IMR-90 (cell line): ENCODE results near the gene ANKRD44. TPM values are rescaled to one million over a fixed set of nuclear protein-coding genes. Genes with fewer than 3 reads are reported as not detected.

ENCODE experiments used
- ATAC-seq: fragments of 200-7000 bp; cut with Tn5 transposase; 2 replicates; pipeline ENCODE4 v1.9.1; 2020; ENCODE audit warnings: low read depth, mild to moderate bottlenecking, moderate library complexity
- BruUV-seq: library from RNA; stranded (reverse); fragments of 400-500 nt; replicated peaks from 2 replicates; lab custom pipeline; 2021; lab: Mats Ljungman, UMichigan
- CTCF ChIA-PET: fragments of 300-600 bp; formaldehyde crosslinking; extraction: SDS; loops from one replicate; lab custom pipeline; 2021; ENCODE audit warnings: antibody characterized with exemption; lab: Yijun Ruan, JAX
- POLR2A ChIA-PET: fragments of 300-600 bp; sonication (Branson Sonifier 250); formaldehyde crosslinking; loops from one replicate; lab custom pipeline; 2022; ENCODE audit warnings: antibody characterized with exemption; ENCODE audit not compliant: unreplicated experiment; lab: Charles Lee
- DNase-seq: peaks from one replicate; pipeline ENCODE4 v3.0.0; 2013
- H2AFZ ChIP-seq: replicated peaks from 2 replicates; pipeline ENCODE3; 2013; ENCODE audit warnings: low read length, mild to moderate bottlenecking; ENCODE audit not compliant: poor library complexity
- H2AK5ac ChIP-seq: 2 replicates; pipeline ENCODE4 v1.6.1; 2013; ENCODE audit warnings: low read depth, low read length, inconsistent platforms
- H2AK9ac ChIP-seq: replicated peaks from 2 replicates; pipeline ENCODE3; 2013; ENCODE audit warnings: mild to moderate bottlenecking, low read depth, low read length, moderate library complexity; ENCODE audit not compliant: poor library complexity
- H2BK120ac ChIP-seq: 2 replicates; pipeline ENCODE4 v1.6.1; 2013; ENCODE audit warnings: low read depth, low read length, inconsistent platforms
- H2BK15ac ChIP-seq: 3 replicates; pipeline ENCODE4 v1.6.1; 2013; ENCODE audit warnings: low read depth, low read length, inconsistent platforms
- H2BK20ac ChIP-seq: 2 replicates; pipeline ENCODE4 v1.6.1; 2013; ENCODE audit warnings: low read depth, mild to moderate bottlenecking, inconsistent platforms, low read length, moderate library complexity
- H2BK5ac ChIP-seq: 2 replicates; pipeline ENCODE4 v1.6.1; 2013; ENCODE audit warnings: mild to moderate bottlenecking, low read depth, low read length, inconsistent platforms; ENCODE audit not compliant: poor library complexity, severe bottlenecking
- H3K14ac ChIP-seq: replicated peaks from 2 replicates; pipeline ENCODE4 v1.6.1; 2013; ENCODE audit warnings: low read depth, low read length, inconsistent platforms
- H3K18ac ChIP-seq: 2 replicates; pipeline ENCODE4 v1.6.1; 2013; ENCODE audit warnings: low read depth, low read length, control low read depth
- H3K23ac ChIP-seq: 2 replicates; pipeline ENCODE4 v1.6.1; 2013; ENCODE audit warnings: low read depth, low read length, inconsistent platforms
- H3K27ac ChIP-seq: 2 replicates; pipeline ENCODE4 v1.5.1; 2013; ENCODE audit warnings: mild to moderate bottlenecking, control low read depth, low read length; ENCODE audit not compliant: insufficient read depth
- H3K27me3 ChIP-seq: 2 replicates; pipeline ENCODE4 v1.6.1; 2013; ENCODE audit warnings: low read length; ENCODE audit not compliant: control insufficient read depth, insufficient read depth
- H3K36me3 ChIP-seq: 2 replicates; pipeline ENCODE4 v1.6.1; 2013; ENCODE audit warnings: low read length, mixed read lengths; ENCODE audit not compliant: control insufficient read depth, insufficient read depth
- H3K4ac ChIP-seq: 2 replicates; pipeline ENCODE4 v1.6.1; 2013; ENCODE audit warnings: low read depth, low read length, inconsistent platforms
- H3K4me1 ChIP-seq: 2 replicates; pipeline ENCODE4 v1.6.1; 2013; ENCODE audit warnings: low read length, mixed read lengths; ENCODE audit not compliant: control insufficient read depth, insufficient read depth
- H3K4me2 ChIP-seq: 2 replicates; pipeline ENCODE4 v1.6.1; 2013; ENCODE audit warnings: low read depth, mild to moderate bottlenecking, control low read depth, low read length, moderate library complexity
- H3K4me3 ChIP-seq: 2 replicates; pipeline ENCODE4 v1.5.1; 2013; ENCODE audit warnings: low read depth, mild to moderate bottlenecking, control low read depth, low read length, moderate library complexity; ENCODE audit not compliant: insufficient read depth
- H3K56ac ChIP-seq: 2 replicates; pipeline ENCODE4 v1.6.1; 2013; ENCODE audit warnings: low read length, inconsistent platforms; ENCODE audit not compliant: insufficient read depth; ENCODE audit errors: extremely low read depth
- H3K79me1 ChIP-seq, 2 experiments: 2 replicates each; pipeline ENCODE4 v1.6.1; 2013; ENCODE audit warnings: low read length in 2 of 2, inconsistent platforms in 1 of 2, low read depth in 1 of 2
- H3K9ac ChIP-seq: 2 replicates; pipeline ENCODE4 v1.6.1; 2013; ENCODE audit warnings: low read depth, low read length, control low read depth
- H3K9me1 ChIP-seq: 2 replicates; pipeline ENCODE4 v1.6.1; 2013; ENCODE audit warnings: low read length, inconsistent platforms; ENCODE audit not compliant: insufficient read depth
- H3K9me3 ChIP-seq: 2 replicates; pipeline ENCODE4 v1.6.1; 2013; ENCODE audit warnings: low read length; ENCODE audit not compliant: control insufficient read depth, insufficient read depth
- H4K20me1 ChIP-seq: 2 replicates; pipeline ENCODE4 v1.6.1; 2013; ENCODE audit warnings: low read length, inconsistent platforms; ENCODE audit not compliant: insufficient read depth
- H4K5ac ChIP-seq: 2 replicates; pipeline ENCODE4 v1.6.1; 2013; ENCODE audit warnings: mild to moderate bottlenecking, low read depth, low read length, control low read depth
- H4K8ac ChIP-seq, 2 experiments: 2 replicates each; pipeline ENCODE4 v1.6.1; 2013; ENCODE audit warnings: low read depth in 2 of 2, low read length in 2 of 2, control low read depth in 1 of 2, inconsistent platforms in 1 of 2
- H4K91ac ChIP-seq: 2 replicates; pipeline ENCODE4 v1.6.1; 2013; ENCODE audit warnings: low read depth, low read length, inconsistent platforms; ENCODE audit not compliant: insufficient read depth
- CEBPB ChIP-seq: IDR thresholded peaks from 2 replicates; pipeline ENCODE4 v1.6.1; 2012; ENCODE audit warnings: low read depth, low read length, improper control_type of control experiment
- CHD1 ChIP-seq: IDR thresholded peaks from 2 replicates; pipeline ENCODE4 v1.6.1; 2012; ENCODE audit warnings: low read depth, low read length, improper control_type of control experiment
- FOS ChIP-seq: fragments of 150-350 bp; IDR thresholded peaks from 2 replicates; pipeline ENCODE4 v1.6.1; 2016; ENCODE audit warnings: low read depth, low read length
- MAFK ChIP-seq: IDR thresholded peaks from 2 replicates; pipeline ENCODE4 v1.6.1; 2012; ENCODE audit warnings: low read depth, low read length, improper control_type of control experiment
- MAZ ChIP-seq: IDR thresholded peaks from 2 replicates; pipeline ENCODE4 v1.6.1; 2012; ENCODE audit warnings: low read depth, mild to moderate bottlenecking, low read length, improper control_type of control experiment, moderate library complexity, borderline replicate concordance
- MXI1 ChIP-seq: IDR thresholded peaks from 2 replicates; pipeline ENCODE4 v1.6.1; 2012; ENCODE audit warnings: low read depth, mild to moderate bottlenecking, low read length, moderate library complexity, borderline replicate concordance
- NFE2L2 ChIP-seq: fragments of 150-350 bp; IDR thresholded peaks from 2 replicates; pipeline ENCODE4 v1.6.1; 2016; ENCODE audit warnings: low read depth, mild to moderate bottlenecking, low read length
- POLR2A ChIP-seq: IDR thresholded peaks from 2 replicates; pipeline ENCODE4 v1.6.1; 2012; ENCODE audit warnings: mild to moderate bottlenecking, low read depth, low read length
- RAD21 ChIP-seq: IDR thresholded peaks from 2 replicates; pipeline ENCODE4 v1.6.1; 2012; ENCODE audit warnings: low read length, improper control_type of control experiment
- RCOR1 ChIP-seq: IDR thresholded peaks from 2 replicates; pipeline ENCODE4 v1.6.1; 2012; ENCODE audit warnings: mild to moderate bottlenecking, low read length, improper control_type of control experiment; ENCODE audit not compliant: insufficient replicate concordance
- RFX5 ChIP-seq: IDR thresholded peaks from 2 replicates; pipeline ENCODE4 v1.8.0; 2012; ENCODE audit warnings: low read depth, mild to moderate bottlenecking, low read length, moderate library complexity
- USF2 ChIP-seq: fragments of 150-350 bp; IDR thresholded peaks from 2 replicates; pipeline ENCODE4 v1.6.1; 2017; ENCODE audit warnings: mild to moderate bottlenecking, antibody characterized with exemption, low read length, low read depth
- WGBS, 2 experiments: methylation state at CpG; one replicate each; pipeline versions ENCODE4 v1.1.5 to v1.1.7; 2013; ENCODE audit warnings: missing lambda C conversion rate in 2 of 2; ENCODE audit not compliant: insufficient read length in 1 of 2; ENCODE audit errors: extremely low coverage in 2 of 2; 5-methylcytosine and 5-hydroxymethylcytosine counted together
- dilution Hi-C: fragments of 300-500 bp; cut with HindIII; formaldehyde crosslinking; loops from one replicate; pipeline ENCODE4 v1.14.3; 2018; ENCODE audit warnings: low sequenced_read_pairs; ENCODE audit not compliant: unreplicated experiment
- in situ Hi-C: fragments of 300-500 bp; cut with MboI; formaldehyde crosslinking; loops from 3 replicates; pipeline ENCODE4 v1.14.3; 2019; ENCODE audit warnings: low sequenced_read_pairs, inconsistent platforms, mixed read lengths
- intact Hi-C: fragments of 100-400 bp; cut with micrococcal nuclease; formaldehyde crosslinking; loops from 2 replicates; pipeline ENCODE4 v1.10.0; 2022
- polyA plus RNA-seq, 3 experiments: library from polyadenylated mRNA; depleted of rRNA; stranded (reverse); fragments of >200 nt; gene quantifications; 2 replicates each; pipeline ENCODE4 v1.2.3, GENCODE V29; 2012; ENCODE audit warnings: low replicate concordance in 1 of 3
- total RNA-seq: library from RNA; depleted of rRNA; stranded (reverse); fragments of >200 nt; gene quantifications from 2 replicates; pipeline ENCODE4 v1.2.3, GENCODE V29; 2012

Gene ANKRD44
- total and polyA plus RNA-seq, 2 of the 4 experiments (the other 2 are of a cell fraction): 5.2 to 15.6 TPM

DNA sequence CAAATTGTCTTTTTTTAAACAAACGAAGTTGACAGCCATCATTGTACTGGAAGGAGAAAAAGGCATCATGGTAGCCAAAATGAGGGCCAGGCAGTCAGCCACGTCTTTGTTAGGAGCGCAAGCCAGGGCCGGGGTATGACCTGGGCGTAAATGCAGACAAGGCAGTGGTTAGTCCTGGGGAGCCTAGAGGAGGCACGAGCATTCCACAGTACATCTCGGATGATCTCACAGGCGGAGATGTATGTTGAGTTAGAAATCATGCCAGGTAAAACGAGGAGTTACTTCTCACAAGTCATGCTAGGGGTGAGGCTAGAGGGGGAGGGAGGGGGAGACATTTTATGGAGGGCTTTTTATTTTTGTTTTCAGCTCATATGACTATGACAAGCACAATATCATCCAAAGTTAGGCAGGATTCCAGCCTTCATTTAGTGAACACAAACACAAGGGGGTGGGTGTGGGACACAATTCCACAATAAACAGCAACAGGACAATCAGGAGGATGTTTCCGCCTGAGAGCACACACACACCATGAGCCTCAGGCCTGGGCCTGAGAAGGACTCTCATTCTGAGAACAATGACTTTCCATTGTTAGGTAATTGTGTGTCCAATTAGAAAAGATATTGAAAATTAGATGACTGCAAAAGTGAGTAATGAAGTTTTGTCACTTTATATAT, 319.7 kb downstream of the ANKRD44 start:
- Histone ChIP-seq H3K9me1 (no peaks in the 10 kb centered on the region), H3K4ac (no peak overlapping the region), H2AK5ac (no peak overlapping the region), H4K8ac (no peak overlapping the region), H2AK9ac (no peak overlapping the region), H3K79me1 (no peaks in the 10 kb centered on the region), H2BK20ac (no peak overlapping the region), H2AFZ (no peak overlapping the region), H3K4me1 (peaks cover 4% of the 10 kb centered on the region; the same call in 1 of the 2 replicates), H2BK120ac (no peak overlapping the region), H3K23ac (no peak overlapping the region), H3K56ac (no peak overlapping the region), H4K20me1 (no peaks in the 10 kb centered on the region), H3K9ac (no peak overlapping the region), H3K9me3 (no peaks in the 10 kb centered on the region), H3K4me2 (no peak overlapping the region), H3K27ac (no peak overlapping the region), H3K27me3 (no peaks in the 10 kb centered on the region), H2BK5ac (no peak overlapping the region), H4K91ac (no peak overlapping the region), H3K14ac (no peak overlapping the region), H3K4me3 (no peak overlapping the region), H2BK15ac (no peak overlapping the region), H3K36me3 (no peaks in the 10 kb centered on the region), H4K5ac (no peak overlapping the region), H3K18ac (no peak overlapping the region)
- WGBS, 2 experiments: 92% methylated on average over 7 of the region's 10 CpGs; no CpG with 5 or more reads in 1 of the 2 experiments
- ChIA-PET POLR2A (no interaction called here), CTCF (no interaction called here)
- TF ChIP-seq RAD21 (no peak), MXI1 (no peak), RFX5 (no peak), NFE2L2 (no peak), MAFK (no peak), MAZ (no peak), FOS (no peak), POLR2A (no peak), CHD1 (no peak), USF2 (no peak), CEBPB (no peak), RCOR1 (no peak)
- in situ Hi-C loops: no loop called here
- ATAC-seq: no peak
- dilution Hi-C loops: no loop called here
- intact Hi-C loops: no loop called here
- no peak for DNase-seq
- BruUV-seq: no TSS peak
